ENCODE measurements around the gene TPD52L2. TPM values are rescaled to one million over a fixed set of nuclear protein-coding genes. Genes with fewer than 3 reads are reported as not detected.
A peak's percentile ranks its signal among the peaks of the same experiment; 100 is the strongest.

Gene TPD52L2
- polyA plus RNA-seq, 3 donors, result 137 to 167 (median 144) TPM

GRCh38 chr20:63846888-63847236 is 18.2 kb upstream of the TPD52L2 start:
- no peaks in the 10 kb centered on the region for H3K79me2 ChIP-seq (ENCODE audit: insufficient read depth, low read length)
- no peaks in the 10 kb centered on the region for H3K9me3 ChIP-seq (replicated peaks in 1 of 2; ENCODE audit: control insufficient read depth in 1 of 2, insufficient read depth in 1 of 2, low read length in 2 of 2)
- intact Hi-C loops (cut with micrococcal nuclease), result loop anchor here in 1 of 2 donors (2.0 kb wide), 1 partner anchor 14 kb away; the partner anchor contains the start of gene ABHD16B
- H3K27me3 ChIP-seq (ENCODE audit: control insufficient read depth in 2 of 2, insufficient read depth in 2 of 2, low read length in 2 of 2), result peaks cover 19 to 65% of the 10 kb centered on the region in 2 donors
- no peak for DNase-seq
- Mint-ChIP-seq H3K4me3 (no peak overlapping the region), H3K27me3 (ENCODE audit: low read depth in 3 of 3) (peaks cover 19 to 57% (median 39%) of the 10 kb centered on the region in 3 donors), H3K4me1 (peaks cover 26% of the 10 kb centered on the region), H3K36me3 (peaks cover 0 to 3% of the 10 kb centered on the region in 2 donors), H3K9me3 (peaks cover 0 to 17% (median 3%) of the 10 kb centered on the region in 7 donors), H3K27ac (no peak overlapping the region)
- no peak overlapping the region for H3K4me2 ChIP-seq (replicated peaks; ENCODE audit: extremely low read depth, low read length, poor library complexity, severe bottlenecking)
- H3K27ac ChIP-seq (ENCODE audit: low read depth in 1 of 2, low read length in 2 of 2), result no peak overlapping the region
- H3K4me3 ChIP-seq (replicated peaks in 1 of 3; ENCODE audit: low read depth in 2 of 3, low read length in 3 of 3), result no peak overlapping the region
- H2AFZ ChIP-seq (ENCODE audit: insufficient read depth, low read depth, low read length, poor library complexity, severe bottlenecking), result no peak overlapping the region
- no peaks in the 10 kb centered on the region for H4K20me1 ChIP-seq (ENCODE audit: insufficient read depth, low read length)
- no peak overlapping the region for H3K9ac ChIP-seq (ENCODE audit: insufficient read depth, low read length, poor library complexity, severe bottlenecking)
- H3K4me1 ChIP-seq (ENCODE audit: control insufficient read depth in 1 of 2, insufficient read depth in 2 of 2, low read length in 2 of 2), result peaks cover 44 to 47% of the 10 kb centered on the region in 2 donors
- WGBS (ENCODE audit: insufficient coverage), result 61% methylated on average over 3 of the region's 3 CpGs
- TF ChIP-seq CTCF (IDR thresholded peaks at IDR 0.05), result no peak
- no peaks in the 10 kb centered on the region for H3K36me3 ChIP-seq (replicated peaks in 1 of 2; ENCODE audit: control insufficient read depth in 1 of 2, insufficient read depth in 2 of 2, low read length in 2 of 2)

- DNase-seq, result no peak
- H3K27ac ChIP-seq (ENCODE audit: low read depth in 1 of 2, low read length in 2 of 2), result no peak overlapping the region
- H3K4me2 ChIP-seq (replicated peaks; ENCODE audit: extremely low read depth, low read length, poor library complexity, severe bottlenecking), result peak overlapping the region; percentile 50
- H3K36me3 Mint-ChIP-seq, result peaks cover 0 to 2% of the 10 kb centered on the region in 2 donors
- H3K27me3 ChIP-seq (ENCODE audit: control insufficient read depth in 2 of 2, insufficient read depth in 2 of 2, low read length in 2 of 2), result peaks cover 19 to 60% of the 10 kb centered on the region in 2 donors
- peak overlapping the region in 1 of 2 donors; percentile 55 for H3K4me3 Mint-ChIP-seq
- no peaks in the 10 kb centered on the region for H3K9me3 ChIP-seq (replicated peaks in 1 of 2; ENCODE audit: control insufficient read depth in 1 of 2, insufficient read depth in 1 of 2, low read length in 2 of 2)
- 0% methylated on average over 3 of the region's 16 CpGs for WGBS (ENCODE audit: insufficient coverage)
- H3K4me1 Mint-ChIP-seq, result peaks cover 27% of the 10 kb centered on the region
- no peaks in the 10 kb centered on the region for H3K36me3 ChIP-seq (replicated peaks in 1 of 2; ENCODE audit: control insufficient read depth in 1 of 2, insufficient read depth in 2 of 2, low read length in 2 of 2)
- intact Hi-C loops (cut with micrococcal nuclease), result loop anchor here in 1 of 2 donors (2.0 kb wide), 1 partner anchor 13 kb away; the partner anchor contains the start of gene ABHD16B
- no peaks in the 10 kb centered on the region for H3K79me2 ChIP-seq (ENCODE audit: insufficient read depth, low read length)
- no peak for TF ChIP-seq CTCF (IDR thresholded peaks at IDR 0.05)
- H4K20me1 ChIP-seq (ENCODE audit: insufficient read depth, low read length), result no peaks in the 10 kb centered on the region
- no peak overlapping the region for H3K27ac Mint-ChIP-seq
- no peak overlapping the region for H3K9ac ChIP-seq (ENCODE audit: insufficient read depth, low read length, poor library complexity, severe bottlenecking)
- peaks cover 23 to 58% (median 40%) of the 10 kb centered on the region in 3 donors for H3K27me3 Mint-ChIP-seq (ENCODE audit: low read depth in 3 of 3)
- H2AFZ ChIP-seq (ENCODE audit: insufficient read depth, low read depth, low read length, poor library complexity, severe bottlenecking), result peak overlapping the region; percentile 19
- peaks cover 0 to 14% (median 2%) of the 10 kb centered on the region in 7 donors for H3K9me3 Mint-ChIP-seq
- peak overlapping the region in 1 of 3 experiments; percentile 33 for H3K4me3 ChIP-seq (replicated peaks in 1 of 3; ENCODE audit: low read depth in 2 of 3, low read length in 3 of 3)
- H3K4me1 ChIP-seq (ENCODE audit: control insufficient read depth in 1 of 2, insufficient read depth in 2 of 2, low read length in 2 of 2), result peaks cover 44 to 47% of the 10 kb centered on the region in 2 donors
These were observed 17.6 kb upstream of the TPD52L2 start for GRCh38 chr20:63847237-63848002.
